GM21619 (cell line): Measurements from ENCODE around the gene CHD3.
A peak's percentile ranks its signal among the peaks of the same experiment; 100 is the strongest.

Experiments used
- ATAC-seq: cut with Tn5 transposase; IDR thresholded peaks from one replicate; pipeline ENCODE4 v1.9.1; 2021; ENCODE audit not compliant: unreplicated experiment

Gene CHD3

GRCh38 chr17:7894226-7894625, 5.6 kb downstream of the CHD3 start:
- no peak for ATAC-seq

GRCh38 chr17:7894866-7895265, 6.3 kb downstream of the CHD3 start:
- no peak for ATAC-seq

GRCh38 chr17:7897090-7897489, 8.5 kb downstream of the CHD3 start:
- no peak for ATAC-seq

GRCh38 chr17:7897773-7898172, 9.2 kb downstream of the CHD3 start:
- ATAC-seq = no peak

GRCh38 chr17:7903154-7904103, 14.8 kb downstream of the CHD3 start:
- ATAC-seq = no peak

- no peak for ATAC-seq
Measured at GRCh38 chr17:7909089-7909488, 20.5 kb downstream of the CHD3 start.

GRCh38 chr17:7910281-7910680, 21.7 kb downstream of the CHD3 start:
- no peak for ATAC-seq

GRCh38 chr17:7910711-7911110, 22.1 kb downstream of the CHD3 start:
- ATAC-seq = no peak

- ATAC-seq = no peak
Measured at GRCh38 chr17:7911116-7911515, 22.5 kb downstream of the CHD3 start.

- ATAC-seq = no peak
Measured at GRCh38 chr17:7912927-7913524, 24.4 kb downstream of the CHD3 start.

GRCh38 chr17:7915179-7915610, 26.6 kb downstream of the CHD3 start:
- ATAC-seq = peak; percentile 6

GRCh38 chr17:7915611-7916384, 27.2 kb downstream of the CHD3 start, which contains the start of gene RNF227:
TSS of gene RNF227 (minus strand) at chr17:7916289. CDS start at chr17:7916195, 94 bp downstream.
- peak; percentile 63 for ATAC-seq

- ATAC-seq = peak; percentile 6
Measured at GRCh38 chr17:7916385-7916682, 27.7 kb downstream of the CHD3 start.

- no peak for ATAC-seq
Measured at GRCh38 chr17:7916808-7917207, 28.2 kb downstream of the CHD3 start.

- no peak for ATAC-seq
Measured at GRCh38 chr17:7922269-7922844, 33.8 kb downstream of the CHD3 start.

- ATAC-seq = no peak
Measured at GRCh38 chr17:7922845-7923628, 34.4 kb downstream of the CHD3 start.

GRCh38 chr17:7927596-7927995, 39.0 kb downstream of the CHD3 start:
- no peak for ATAC-seq

- no peak for ATAC-seq
Measured at GRCh38 chr17:7929158-7930023, 40.8 kb downstream of the CHD3 start, which contains the start of gene KCNAB3. TSS of gene KCNAB3 (minus strand) at chr17:7929856. CDS start at chr17:7929435, 421 bp downstream.

GRCh38 chr17:7930841-7931631, 42.4 kb downstream of the CHD3 start:
- no peak for ATAC-seq
